CD4-positive, alpha-beta T cell treated with Interleukin-17A for 4 hours (primary cell): ENCODE data around the gene RELN.
A peak's percentile ranks its signal among the peaks of the same experiment; 100 is the strongest.
"Not testable (repeated sequence)": the region's sequence is repeated elsewhere in the genome, so short reads cannot be mapped to it uniquely, and the experiment has no call there.

ENCODE experiments used
- DNase-seq: peaks from one replicate; pipeline ENCODE4 v3.0.0-alpha.2; 2020; ENCODE audit warnings: mixed read lengths

Gene RELN

GRCh38 chr7:103541026-103541425 is 448.4 kb downstream of the RELN start:
- no peak for DNase-seq

GRCh38 chr7:103540338-103540737 is 449.1 kb downstream of the RELN start:
- DNase-seq: no peak

- DNase-seq: no peak
These were observed 449.6 kb downstream of the RELN start for GRCh38 chr7:103539875-103540274.

- no peak for DNase-seq
These were observed 450.3 kb downstream of the RELN start for GRCh38 chr7:103538964-103539709.

GRCh38 chr7:103533761-103534160 is 455.7 kb downstream of the RELN start:
- DNase-seq: no peak

GRCh38 chr7:103532955-103533354 is 456.5 kb downstream of the RELN start:
- no peak for DNase-seq

- no peak for DNase-seq
These were observed 461.3 kb downstream of the RELN start for GRCh38 chr7:103528152-103528551.

GRCh38 chr7:103525937-103526336 is 463.5 kb downstream of the RELN start:
- no peak for DNase-seq

- DNase-seq: no peak
These were observed 465.2 kb downstream of the RELN start for GRCh38 chr7:103524042-103524907.

GRCh38 chr7:103521937-103522336 is 467.5 kb downstream of the RELN start:
- no peak for DNase-seq

GRCh38 chr7:103504505-103505135 is 484.8 kb downstream of the RELN start:
- no peak for DNase-seq

- DNase-seq: no peak
These were observed 488.3 kb downstream of the RELN start for GRCh38 chr7:103501206-103501605.

- DNase-seq: no peak
These were observed 489.5 kb downstream of the RELN start for GRCh38 chr7:103499976-103500375.

- no peak for DNase-seq
These were observed 502.0 kb downstream of the RELN start for GRCh38 chr7:103487419-103487818.

GRCh38 chr7:103486873-103487272 is 502.6 kb downstream of the RELN start:
- not testable (repeated sequence) for DNase-seq

- no peak for DNase-seq
These were observed 508.7 kb downstream of the RELN start for GRCh38 chr7:103480771-103481170.

GRCh38 chr7:103474956-103475355 is 514.5 kb downstream of the RELN start:
- no peak for DNase-seq

GRCh38 chr7:103469095-103469948 is 520.1 kb downstream of the RELN start:
- no peak for DNase-seq

- no peak for DNase-seq
These were observed 522.6 kb downstream of the RELN start for GRCh38 chr7:103466814-103467213.

- no peak for DNase-seq
These were observed 527.1 kb downstream of the RELN start for GRCh38 chr7:103462358-103462757.

GRCh38 chr7:103447073-103447960 is 542.1 kb downstream of the RELN start:
- peak; percentile 28 for DNase-seq
